Measurements from ENCODE around the gene KLF7. TPM values are rescaled to one million over a fixed set of nuclear protein-coding genes. Genes with fewer than 3 reads are reported as not detected.
A peak's percentile ranks its signal among the peaks of the same experiment; 100 is the strongest.

KLF7 gene
- total RNA-seq, 1 experiment from 2014 or later, result 6.2 TPM

DNA sequence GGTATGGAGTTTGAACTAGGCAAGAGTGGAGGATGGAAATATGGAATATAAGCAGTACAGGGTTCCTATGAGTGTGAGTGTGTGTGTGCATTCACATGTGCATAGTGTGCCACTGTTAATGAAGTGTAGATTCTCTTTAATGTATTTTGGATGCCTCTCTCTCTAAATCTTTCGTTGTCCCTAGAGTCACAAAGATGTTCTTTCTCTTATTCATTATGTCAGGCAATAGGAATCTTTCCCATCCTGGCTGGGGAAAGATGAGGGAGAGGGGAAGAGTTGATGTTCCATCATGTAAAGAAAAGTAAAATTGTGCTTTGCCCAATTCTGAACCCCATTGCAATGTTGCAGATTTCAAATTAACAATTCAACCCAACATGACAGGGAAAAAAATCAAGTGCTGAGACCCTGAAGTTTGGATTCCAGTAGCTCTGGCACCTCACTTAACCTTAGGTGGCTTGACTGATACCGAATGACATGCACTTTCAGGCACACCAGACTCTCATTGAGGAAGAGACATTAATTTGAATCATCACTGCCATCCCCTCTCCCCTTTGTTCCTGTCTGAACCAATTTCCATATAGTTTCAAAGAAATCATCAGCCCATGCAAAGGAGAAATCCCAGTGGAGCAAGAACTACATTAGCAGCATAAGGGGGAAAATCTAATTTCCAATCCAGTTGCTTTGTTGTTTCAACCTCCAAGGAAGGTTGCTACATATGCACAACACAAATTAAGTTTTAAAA lies 28.0 kb downstream of the KLF7 start:
- in situ Hi-C loops (cut with HindIII; ENCODE audit: low pct_unique_long_range_greater_than_20kb, low sequenced_read_pairs), result no loop called here
- no peak for DNase-seq (ENCODE audit: low read depth, low spot score)

DNA sequence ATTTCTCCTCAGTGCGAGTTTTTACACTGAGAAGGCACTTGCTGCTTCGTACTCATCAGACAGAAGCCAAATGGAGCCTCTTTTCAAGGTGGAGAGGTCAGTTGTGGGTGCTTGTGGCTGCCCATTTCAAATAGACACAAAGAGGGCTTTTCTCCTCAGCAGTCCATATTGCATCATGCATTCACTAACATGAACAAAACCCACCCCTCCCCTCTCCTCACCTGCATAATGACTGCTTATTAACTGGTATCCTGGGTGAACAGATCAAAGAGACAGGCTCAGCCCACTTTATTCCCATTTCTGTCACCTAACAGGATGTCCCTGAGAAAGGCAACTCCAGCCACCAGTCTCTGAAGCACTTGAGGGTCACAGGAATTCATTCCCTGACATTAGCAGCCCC lies 28.9 kb downstream of the KLF7 start:
- DNase-seq (ENCODE audit: low read depth, low spot score), result no peak
- in situ Hi-C loops (cut with HindIII; ENCODE audit: low pct_unique_long_range_greater_than_20kb, low sequenced_read_pairs), result no loop called here

DNA sequence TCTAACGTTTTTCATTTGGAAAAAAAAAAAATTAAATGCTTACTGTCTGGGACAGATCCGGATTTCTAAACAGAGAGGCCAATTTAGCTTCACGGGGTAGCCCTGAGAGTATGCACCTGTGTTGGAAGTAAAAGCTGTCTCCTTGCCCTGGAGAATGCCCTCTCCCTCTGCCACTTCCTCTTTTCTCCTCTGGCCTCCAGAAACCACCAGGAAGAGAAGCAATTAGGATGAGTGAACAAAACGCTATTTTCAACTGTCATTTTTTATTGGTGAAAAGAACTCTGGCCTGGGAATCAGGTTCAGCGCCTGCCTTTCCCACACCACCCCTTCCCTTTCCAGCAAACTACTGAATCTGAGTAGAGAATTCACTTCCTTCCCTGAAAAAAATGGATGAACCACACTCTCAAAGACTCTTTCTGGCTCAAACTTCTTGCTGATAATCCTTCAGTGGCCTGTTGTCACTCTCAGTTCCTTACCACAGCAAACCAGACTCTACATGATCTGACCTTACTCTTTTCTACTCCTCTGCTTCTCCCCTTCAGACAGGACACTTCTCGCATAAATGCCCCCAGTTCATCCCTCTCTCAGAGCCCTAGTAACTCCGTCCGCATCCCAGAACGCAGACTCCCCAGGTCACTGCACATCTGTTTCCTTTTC lies 29.8 kb downstream of the KLF7 start:
- DNase-seq (ENCODE audit: low read depth, low spot score), result no peak

DNA sequence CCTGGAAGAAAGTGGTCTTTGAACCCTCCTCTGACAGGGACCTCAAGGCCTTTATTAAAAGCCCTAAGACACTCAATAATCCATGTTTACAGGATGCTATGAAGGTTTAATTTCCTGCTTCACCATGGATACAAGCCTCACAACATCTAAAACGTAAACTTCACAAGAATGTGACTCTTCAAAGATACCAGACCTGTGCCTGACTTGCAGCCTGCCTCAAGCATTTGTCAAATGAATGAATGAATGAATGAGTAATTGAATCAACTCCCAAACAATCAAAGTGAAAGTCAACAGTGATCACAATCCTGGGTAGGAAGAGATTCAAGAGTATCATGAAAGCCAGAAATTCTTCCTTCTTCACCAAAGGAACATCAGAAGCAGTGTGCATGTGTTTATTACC lies 30.4 kb downstream of the KLF7 start:
- in situ Hi-C loops (cut with HindIII; ENCODE audit: low pct_unique_long_range_greater_than_20kb, low sequenced_read_pairs), result no loop called here
- DNase-seq (ENCODE audit: low read depth, low spot score), result no peak

More for the DNA sequence above, 29.8 kb downstream of the KLF7 start:
- in situ Hi-C loops (cut with HindIII; ENCODE audit: low pct_unique_long_range_greater_than_20kb, low sequenced_read_pairs), result no loop called here

DNA sequence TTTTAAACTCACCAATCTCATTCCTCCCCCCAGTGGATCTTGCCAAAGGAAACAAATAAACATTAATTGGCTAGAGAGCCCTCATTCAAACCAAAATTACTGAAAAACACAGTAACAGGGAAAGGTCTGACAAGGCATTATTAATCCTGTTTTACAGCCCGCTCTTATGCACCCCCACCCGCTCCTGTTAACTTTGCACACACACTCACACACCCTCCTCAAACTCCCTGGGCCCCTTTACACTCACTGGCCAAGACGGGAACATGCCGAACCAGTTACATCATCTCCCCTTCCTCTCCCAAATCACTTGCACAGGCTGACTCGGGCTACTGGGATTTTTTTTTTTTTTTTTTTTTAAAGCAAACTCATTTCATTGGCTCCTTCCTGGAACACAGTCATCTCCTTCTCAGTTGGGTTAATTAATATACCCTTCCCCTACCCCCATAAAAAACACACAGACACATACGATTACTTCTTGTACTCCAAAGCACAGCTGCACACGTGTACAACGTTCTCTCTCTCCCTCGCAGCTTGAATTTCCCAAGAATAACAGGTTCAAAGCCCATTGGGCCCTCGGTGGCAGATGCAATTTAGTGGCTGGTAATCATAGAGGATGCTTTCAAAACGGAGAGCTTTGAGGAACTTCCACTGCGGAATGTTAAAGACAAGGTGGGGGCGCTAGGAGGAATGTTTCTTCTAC lies 31.8 kb downstream of the KLF7 start:
- in situ Hi-C loops (cut with HindIII; ENCODE audit: low pct_unique_long_range_greater_than_20kb, low sequenced_read_pairs), result no loop called here
- DNase-seq (ENCODE audit: low read depth, low spot score), result no peak

DNA sequence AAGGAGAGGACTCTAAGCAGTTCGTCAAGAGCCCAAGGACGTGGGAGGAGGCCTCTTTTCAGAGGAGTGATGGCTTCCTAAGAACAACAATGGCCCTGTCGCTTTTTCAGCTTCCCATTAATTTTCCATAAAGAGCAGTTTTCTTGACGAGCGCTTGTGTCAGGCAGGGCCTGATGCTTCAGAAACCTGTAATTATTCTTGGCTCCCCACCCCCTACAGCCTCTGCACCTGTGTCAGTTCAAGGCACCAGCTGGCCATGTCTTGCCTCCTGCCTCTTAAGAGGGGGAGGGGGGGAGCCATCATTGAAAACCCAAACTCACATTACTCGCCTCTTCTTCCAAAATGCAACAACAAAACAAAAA lies 32.3 kb downstream of the KLF7 start:
- DNase-seq (ENCODE audit: low read depth, low spot score), result no peak
- in situ Hi-C loops (cut with HindIII; ENCODE audit: low pct_unique_long_range_greater_than_20kb, low sequenced_read_pairs), result no loop called here

DNA sequence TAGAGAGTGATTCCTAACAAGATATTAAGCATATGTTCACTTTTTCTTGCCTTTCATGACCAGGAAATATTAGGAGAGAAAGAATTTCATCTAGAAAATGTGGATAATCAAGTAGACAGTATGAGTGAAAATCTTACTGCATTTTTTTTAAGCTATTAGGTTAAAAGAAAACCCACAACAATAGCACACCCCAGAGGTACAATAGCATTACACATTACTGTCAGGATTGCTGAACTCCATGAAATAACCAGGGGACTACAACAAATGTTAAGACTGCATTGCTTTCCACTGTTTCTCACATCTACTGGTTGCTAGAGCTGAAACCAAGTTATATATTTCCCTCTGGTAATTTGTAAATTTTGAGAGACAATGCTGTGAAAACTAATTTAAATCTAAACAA lies 33.7 kb downstream of the KLF7 start:
- no peak for DNase-seq (ENCODE audit: low read depth, low spot score)
- in situ Hi-C loops (cut with HindIII; ENCODE audit: low pct_unique_long_range_greater_than_20kb, low sequenced_read_pairs), result no loop called here

DNA sequence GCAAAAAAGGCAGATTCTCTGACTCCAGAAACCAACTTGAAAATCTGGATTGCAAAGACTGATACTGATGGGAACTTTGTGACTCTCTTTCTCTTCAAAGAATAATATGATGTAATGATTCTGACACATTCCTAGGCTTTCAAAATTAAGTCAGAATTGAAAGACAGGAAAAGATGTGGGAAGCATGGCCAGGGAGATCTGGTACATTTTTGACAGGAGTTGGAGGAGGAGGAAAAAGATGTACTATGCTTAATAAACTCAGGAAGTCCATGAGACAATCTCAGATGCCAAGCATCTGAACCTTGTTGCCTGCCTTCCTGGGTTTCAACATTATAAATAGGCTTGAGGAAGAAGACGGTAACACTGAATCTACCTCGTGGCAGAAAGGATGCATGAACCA lies 34.2 kb downstream of the KLF7 start:
- in situ Hi-C loops (cut with HindIII; ENCODE audit: low pct_unique_long_range_greater_than_20kb, low sequenced_read_pairs), result no loop called here

DNA sequence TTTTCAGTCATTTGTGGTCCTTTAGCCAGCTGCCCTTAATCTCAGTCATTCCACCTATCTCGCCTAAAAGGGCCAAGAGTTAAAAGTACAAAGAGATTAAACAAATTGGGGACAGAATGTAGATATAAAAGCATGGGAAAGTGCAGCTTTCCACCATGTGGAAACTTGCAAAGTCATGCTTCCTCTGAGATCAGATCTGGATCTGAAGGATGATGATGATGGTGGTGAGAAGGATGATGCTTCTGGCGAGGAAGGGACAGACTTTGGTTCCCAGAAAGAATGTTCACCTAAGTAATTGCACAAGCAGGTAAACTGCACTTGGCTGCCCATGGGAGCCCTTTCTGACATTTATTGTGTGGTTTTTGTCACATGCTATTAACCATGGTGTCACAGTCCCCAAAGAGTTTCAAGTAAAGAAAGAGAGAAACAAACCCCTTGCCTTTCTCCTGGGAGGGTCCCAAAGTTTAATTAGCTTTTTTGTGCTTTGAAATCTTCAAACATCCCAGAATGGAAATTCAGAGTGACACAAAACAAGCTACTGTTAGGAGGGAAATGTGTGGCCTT lies 34.7 kb downstream of the KLF7 start:
- no peak for DNase-seq (ENCODE audit: low read depth, low spot score)

More for the DNA sequence above, 34.2 kb downstream of the KLF7 start:
- DNase-seq (ENCODE audit: low read depth, low spot score), result no peak

DNA sequence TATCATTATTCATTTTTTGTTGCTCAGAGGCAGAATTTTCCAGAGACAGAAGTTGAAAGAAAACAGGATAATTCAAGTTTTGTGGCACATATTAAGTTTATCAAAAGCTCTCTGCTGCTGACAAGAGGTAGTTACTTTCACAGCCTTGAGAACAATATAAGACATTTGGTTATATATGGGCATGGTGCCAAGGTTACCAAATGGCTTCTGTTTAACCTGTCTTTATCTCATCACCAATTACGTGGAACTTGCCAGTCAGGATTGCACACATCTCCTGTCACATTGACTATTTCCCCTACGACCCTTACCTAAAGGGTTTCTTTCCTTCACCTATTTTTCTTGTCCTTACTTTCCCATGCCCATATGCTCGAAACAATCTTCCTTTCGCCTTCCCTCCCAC lies 35.9 kb downstream of the KLF7 start:
- in situ Hi-C loops (cut with HindIII; ENCODE audit: low pct_unique_long_range_greater_than_20kb, low sequenced_read_pairs), result no loop called here
- DNase-seq (ENCODE audit: low read depth, low spot score), result no peak

More for the DNA sequence above, 34.7 kb downstream of the KLF7 start:
- in situ Hi-C loops (cut with HindIII; ENCODE audit: low pct_unique_long_range_greater_than_20kb, low sequenced_read_pairs), result no loop called here

DNA sequence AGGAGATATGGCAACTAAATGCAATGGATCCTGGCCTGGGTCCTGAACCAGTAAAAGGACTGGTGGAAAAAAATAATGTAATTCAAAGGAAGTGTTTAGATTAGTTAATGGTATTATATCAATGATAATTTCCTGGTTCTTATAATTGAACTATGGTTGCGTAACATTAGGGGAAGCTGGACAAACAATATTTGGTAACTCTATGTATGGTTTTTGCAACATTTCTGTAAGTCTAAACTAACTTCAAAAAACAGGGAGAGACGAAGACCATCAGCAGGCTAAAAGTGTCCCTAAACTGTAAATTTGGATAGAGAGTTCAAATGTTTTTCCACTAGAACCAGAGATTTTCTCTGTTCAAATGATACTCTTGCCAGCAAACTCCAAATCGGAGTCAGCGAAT lies 36.9 kb downstream of the KLF7 start:
- in situ Hi-C loops (cut with HindIII; ENCODE audit: low pct_unique_long_range_greater_than_20kb, low sequenced_read_pairs), result no loop called here
- no peak for DNase-seq (ENCODE audit: low read depth, low spot score)

DNA sequence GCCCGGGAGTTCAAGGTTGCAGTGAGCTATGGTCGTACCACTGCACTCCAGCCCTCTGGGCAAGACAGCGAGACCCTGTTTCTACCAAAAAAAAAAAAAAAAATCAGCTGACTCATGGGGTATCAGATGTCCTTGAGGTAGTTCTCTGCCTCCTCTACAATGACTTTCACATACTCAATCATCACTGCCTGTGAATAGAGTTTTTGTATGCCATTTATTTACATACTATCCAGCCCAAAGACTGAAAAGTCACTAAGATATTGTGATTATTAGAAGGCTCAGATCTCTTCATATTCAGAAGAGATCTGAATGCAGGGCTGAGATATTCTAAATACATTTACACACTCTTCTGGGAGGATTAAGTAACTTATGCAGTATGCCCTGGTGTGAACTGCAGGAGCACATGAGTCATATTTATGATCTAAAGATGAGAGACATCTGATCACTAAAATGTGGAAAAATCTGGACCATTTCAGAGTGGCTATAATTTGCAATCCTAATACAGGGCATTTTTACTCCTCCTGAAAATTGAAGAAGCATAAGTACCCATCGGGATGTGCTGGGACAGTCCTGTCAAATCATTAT lies 38.9 kb downstream of the KLF7 start:
- in situ Hi-C loops (cut with HindIII; ENCODE audit: low pct_unique_long_range_greater_than_20kb, low sequenced_read_pairs), result no loop called here
- DNase-seq (ENCODE audit: low read depth, low spot score), result peak; percentile 22

DNA sequence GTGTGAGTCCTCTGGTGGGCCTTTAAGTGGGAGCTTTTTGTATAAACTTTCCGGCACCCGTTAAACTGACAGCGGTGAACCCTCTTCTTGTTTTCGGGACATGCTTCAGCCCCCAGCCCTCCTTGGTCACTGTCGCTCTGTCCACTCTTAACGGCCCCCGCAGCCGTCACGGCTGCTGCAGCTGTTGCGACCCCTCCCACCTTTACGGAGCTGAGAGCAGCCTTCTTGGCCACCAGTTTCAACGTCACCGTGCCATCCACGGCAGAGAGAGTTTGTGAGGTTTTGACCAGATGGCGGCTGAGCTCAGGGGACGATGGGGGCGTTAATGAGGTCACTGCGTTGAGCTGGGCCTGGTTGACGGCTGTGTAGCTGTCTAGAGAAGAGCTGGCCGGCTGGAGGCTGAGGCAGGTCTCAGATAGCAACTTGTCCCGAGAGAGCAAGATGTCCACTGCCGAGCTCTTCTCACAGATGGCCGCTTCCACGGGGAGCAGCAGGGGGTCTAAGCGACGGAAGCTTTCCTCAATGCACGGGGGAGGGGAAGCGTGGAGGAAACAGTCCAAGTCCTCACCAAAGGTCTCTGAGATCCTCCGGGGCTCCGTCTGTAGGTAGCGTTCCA lies 41.9 kb downstream of the KLF7 start:
- DNase-seq (ENCODE audit: low read depth, low spot score), result no peak
- in situ Hi-C loops (cut with HindIII; ENCODE audit: low pct_unique_long_range_greater_than_20kb, low sequenced_read_pairs), result no loop called here

DNA sequence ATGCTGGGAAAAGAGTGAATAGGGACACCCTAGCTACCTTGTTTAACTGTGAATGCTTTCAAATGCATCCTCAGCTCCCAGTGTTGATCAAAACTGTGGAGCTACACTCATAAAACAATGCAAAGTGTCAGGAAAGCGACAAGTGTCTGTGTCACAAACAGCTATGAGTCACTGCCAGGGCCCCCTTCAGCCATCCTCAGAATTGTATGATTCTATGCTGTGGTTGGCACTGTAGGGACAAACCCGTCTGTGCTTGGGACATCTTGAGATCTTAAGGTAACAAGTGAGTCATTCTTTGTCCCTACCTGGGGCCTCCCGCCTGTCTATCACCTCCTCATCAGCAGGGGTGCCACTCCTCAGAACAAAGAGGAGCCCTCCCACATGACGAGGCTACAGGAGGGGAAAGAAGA lies 42.4 kb downstream of the KLF7 start:
- in situ Hi-C loops (cut with HindIII; ENCODE audit: low pct_unique_long_range_greater_than_20kb, low sequenced_read_pairs), result no loop called here
- no peak for DNase-seq (ENCODE audit: low read depth, low spot score)

DNA sequence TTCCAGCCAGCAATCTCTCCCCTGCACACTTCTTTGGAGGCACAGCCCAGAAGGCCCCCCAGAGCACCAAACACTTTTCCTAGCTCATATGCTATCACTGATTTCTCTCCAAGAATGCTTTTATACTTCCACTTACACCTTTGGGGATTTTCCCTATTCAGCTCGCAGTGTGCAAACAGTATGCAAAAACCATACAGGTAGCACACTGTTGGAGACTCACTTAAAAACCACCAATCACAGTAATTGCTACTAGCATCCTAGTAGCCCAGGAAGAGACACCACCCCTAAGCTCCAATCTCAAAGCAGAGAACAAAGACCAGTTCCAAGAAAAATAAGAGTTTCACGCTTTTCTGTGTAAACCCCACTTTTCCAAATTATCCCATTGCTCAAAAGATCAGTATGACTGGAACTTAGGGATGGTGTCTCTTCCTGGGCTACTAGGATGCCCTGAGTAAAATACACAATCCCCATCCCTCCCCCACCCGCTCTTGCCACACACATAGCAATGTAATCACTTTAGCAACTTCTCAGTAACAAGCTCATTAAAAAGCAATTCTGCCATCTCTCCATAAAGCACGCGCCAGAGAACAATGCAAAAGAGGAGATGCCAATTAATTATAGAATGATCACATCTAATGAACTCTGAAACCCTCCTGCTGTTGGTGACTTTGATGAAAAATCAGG lies 43.0 kb downstream of the KLF7 start:
- in situ Hi-C loops (cut with HindIII; ENCODE audit: low pct_unique_long_range_greater_than_20kb, low sequenced_read_pairs), result no loop called here
- no peak for DNase-seq (ENCODE audit: low read depth, low spot score)

DNA sequence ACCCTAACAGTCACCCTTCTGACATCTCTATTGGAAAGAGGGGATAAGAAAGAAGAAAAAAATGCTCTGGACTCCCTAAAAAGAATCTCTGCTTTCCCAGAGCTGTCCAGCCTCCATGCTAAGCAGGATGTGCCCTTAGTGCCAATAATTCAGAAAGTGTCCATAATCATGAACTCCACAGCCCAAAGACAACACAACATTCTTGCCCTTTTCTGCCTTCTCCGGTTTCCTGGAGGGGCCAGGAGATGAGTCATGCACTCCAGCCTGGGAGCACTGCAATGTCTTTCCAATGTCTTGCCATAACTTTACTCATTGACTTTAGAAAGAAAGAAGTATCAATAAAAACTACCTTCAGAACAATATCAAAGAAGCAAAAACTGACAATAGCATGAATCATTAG lies 44.0 kb downstream of the KLF7 start:
- in situ Hi-C loops (cut with HindIII; ENCODE audit: low pct_unique_long_range_greater_than_20kb, low sequenced_read_pairs), result no loop called here
- peak; percentile 41 for DNase-seq (ENCODE audit: low read depth, low spot score)

DNA sequence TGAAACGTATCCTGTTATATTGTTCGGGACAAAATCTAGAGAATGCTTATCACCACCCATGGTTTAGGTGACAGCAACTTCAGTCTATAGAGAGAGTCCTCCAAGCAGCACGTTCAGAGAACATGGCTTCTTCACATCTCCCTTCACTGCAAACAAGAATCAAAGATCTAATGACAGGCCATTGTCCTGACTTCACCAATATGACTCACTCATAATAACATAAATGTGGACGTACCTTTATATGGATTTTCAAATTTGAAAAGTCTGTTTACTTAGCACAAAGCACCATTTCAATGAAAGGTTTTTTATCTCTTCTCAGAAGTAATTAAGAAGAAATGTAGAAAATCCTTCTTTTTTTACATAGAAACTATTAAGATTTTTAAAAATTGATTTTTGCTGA lies 46.7 kb downstream of the KLF7 start:
- no peak for DNase-seq (ENCODE audit: low read depth, low spot score)
- in situ Hi-C loops (cut with HindIII; ENCODE audit: low pct_unique_long_range_greater_than_20kb, low sequenced_read_pairs), result no loop called here

All from SK-MEL-5 (cell line).